NCI-H2029 (cell line): ENCODE measurements around the gene LTBP2.

ENCODE experiments used
- DNase-seq: peaks from one replicate; lab custom pipeline; 2025; lab: John Stamatoyannopoulos, UW

The LTBP2 gene

GRCh38 chr14:74638066-74638465 lies 26.0 kb upstream of the LTBP2 start:
- DNase-seq, result no peak

- DNase-seq, result no peak
Measured at GRCh38 chr14:74637178-74637550, 25.1 kb upstream of the LTBP2 start.

- DNase-seq, result no peak
Measured at GRCh38 chr14:74636424-74637177, 24.6 kb upstream of the LTBP2 start.

- no peak for DNase-seq
Measured at GRCh38 chr14:74635847-74636246, 23.8 kb upstream of the LTBP2 start.

- no peak for DNase-seq
Measured at GRCh38 chr14:74634964-74635363, 22.9 kb upstream of the LTBP2 start.

GRCh38 chr14:74634481-74634880 lies 22.4 kb upstream of the LTBP2 start:
- no peak for DNase-seq

GRCh38 chr14:74630881-74631690 lies 19.0 kb upstream of the LTBP2 start:
- no peak for DNase-seq

- no peak for DNase-seq
Measured at GRCh38 chr14:74628418-74628817, 16.4 kb upstream of the LTBP2 start.

- no peak for DNase-seq
Measured at GRCh38 chr14:74627076-74627475, 15.0 kb upstream of the LTBP2 start.

- DNase-seq, result no peak
Measured at GRCh38 chr14:74622257-74622656, 10.2 kb upstream of the LTBP2 start.

GRCh38 chr14:74621556-74621955 lies 9.5 kb upstream of the LTBP2 start:
- DNase-seq, result no peak

- DNase-seq, result no peak
Measured at GRCh38 chr14:74620923-74621322, 8.9 kb upstream of the LTBP2 start.

- no peak for DNase-seq
Measured at GRCh38 chr14:74620497-74620921, 8.5 kb upstream of the LTBP2 start.

- no peak for DNase-seq
Measured at GRCh38 chr14:74619672-74620131, 7.7 kb upstream of the LTBP2 start.

- peak; percentile 27 for DNase-seq
Measured at GRCh38 chr14:74618078-74618952, 6.3 kb upstream of the LTBP2 start.

- DNase-seq, result no peak
Measured at GRCh38 chr14:74616996-74617700, 5.1 kb upstream of the LTBP2 start.

- no peak for DNase-seq
Measured at GRCh38 chr14:74616507-74616906, 4.5 kb upstream of the LTBP2 start.

- DNase-seq, result no peak
Measured at GRCh38 chr14:74615735-74616134, 3.7 kb upstream of the LTBP2 start.

- no peak for DNase-seq
Measured at GRCh38 chr14:74614508-74615495, 2.8 kb upstream of the LTBP2 start.

- no peak for DNase-seq
Measured at GRCh38 chr14:74613211-74613914, 1.3 kb upstream of the LTBP2 start.
